Keratinocyte (primary cell): ENCODE data around the gene VWC2. TPM values are rescaled to one million over a fixed set of nuclear protein-coding genes. Genes with fewer than 3 reads are reported as not detected.

Source experiments
- DNase-seq: peaks from one replicate; pipeline ENCODE4 v3.0.0-alpha.2; 2011; ENCODE audit warnings: low read depth, missing footprints, low spot score
- FAIRE-seq: peaks from 2 replicates; lab custom pipeline; 2011; peaks lifted over from hg19 to GRCh38; lab: Jason Lieb, UNC
- H2AFZ ChIP-seq: 2 replicates; pipeline ENCODE4 v1.6.0; 2012; ENCODE audit warnings: low read length, control low read depth, inconsistent platforms; ENCODE audit not compliant: control insufficient read depth
- H3K27ac ChIP-seq: 2 replicates; pipeline ENCODE4 v1.5.1; 2011; ENCODE audit warnings: low read length; ENCODE audit not compliant: control insufficient read depth, insufficient read depth
- H3K27me3 ChIP-seq: 3 replicates; pipeline ENCODE4 v1.6.0; 2011; ENCODE audit warnings: low read length; ENCODE audit not compliant: control insufficient read depth, insufficient read depth; ENCODE audit errors: extremely low read depth
- H3K36me3 ChIP-seq, 2 experiments: 2 replicates in 1 of 2; 3 replicates in 1 of 2; pipeline ENCODE4 v1.5.1; 2011; ENCODE audit warnings: low read length in 2 of 2, mild to moderate bottlenecking in 1 of 2; ENCODE audit not compliant: control insufficient read depth in 2 of 2, insufficient read depth in 2 of 2; ENCODE audit errors: extremely low read depth in 1 of 2
- H3K4me1 ChIP-seq: 3 replicates; pipeline ENCODE4 v1.5.1; 2011; ENCODE audit warnings: low read length; ENCODE audit not compliant: control insufficient read depth, insufficient read depth; ENCODE audit errors: extremely low read depth
- H3K4me2 ChIP-seq: 3 replicates; pipeline ENCODE4 v1.6.0; 2011; ENCODE audit warnings: low read depth, low read length; ENCODE audit not compliant: control insufficient read depth, insufficient read depth; ENCODE audit errors: extremely low read depth
- H3K4me3 ChIP-seq, 3 experiments: fragments of 200-600 bp in 1 of 3; sonication (generic) in 1 of 3; 2 replicates in 2 of 3; 3 replicates in 1 of 3; pipeline ENCODE4 v1.5.1; 2011 to 2016; ENCODE audit warnings: low read length in 3 of 3, mild to moderate bottlenecking in 3 of 3, control low read depth in 2 of 3, inconsistent platforms in 1 of 3, low read depth in 1 of 3, mixed read lengths in 1 of 3, mixed run types in 1 of 3, moderate library complexity in 1 of 3; ENCODE audit not compliant: control insufficient read depth in 2 of 3, insufficient read depth in 2 of 3; ENCODE audit errors: extremely low read depth in 1 of 3
- H3K79me2 ChIP-seq: 2 replicates; pipeline ENCODE4 v1.6.0; 2012; ENCODE audit warnings: low read length; ENCODE audit not compliant: control insufficient read depth, insufficient read depth
- H3K9ac ChIP-seq: 3 replicates; pipeline ENCODE4 v1.6.0; 2011; ENCODE audit warnings: low read length; ENCODE audit not compliant: control insufficient read depth, insufficient read depth; ENCODE audit errors: extremely low read depth
- H3K9me1 ChIP-seq: 3 replicates; pipeline ENCODE4 v1.6.0; 2011; ENCODE audit warnings: low read length; ENCODE audit not compliant: control insufficient read depth, insufficient read depth; ENCODE audit errors: extremely low read depth
- H3K9me3 ChIP-seq: 2 replicates; pipeline ENCODE4 v1.5.1; 2012; ENCODE audit warnings: low read depth, low read length; ENCODE audit not compliant: control insufficient read depth
- H4K20me1 ChIP-seq: 3 replicates; pipeline ENCODE4 v1.6.0; 2011; ENCODE audit warnings: low read length; ENCODE audit not compliant: control insufficient read depth, insufficient read depth; ENCODE audit errors: extremely low read depth
- CTCF ChIP-seq, 3 experiments: IDR thresholded peaks in 1 of 3; conservative IDR thresholded peaks in 1 of 3; optimal IDR thresholded peaks in 1 of 3; 2 replicates in 2 of 3; 3 replicates in 1 of 3; pipeline versions ENCODE3 to v1.5.1; 2011; ENCODE audit warnings: low read length in 3 of 3, mild to moderate bottlenecking in 3 of 3, moderate library complexity in 2 of 3, control low read depth in 1 of 3, inconsistent platforms in 1 of 3; ENCODE audit not compliant: insufficient read depth in 2 of 3; ENCODE audit errors: extremely low read depth in 1 of 3
- EZH2 ChIP-seq: IDR thresholded peaks from one replicate; pipeline ENCODE4 v1.6.1; 2012; ENCODE audit warnings: inconsistent platforms, mild to moderate bottlenecking, low read length, moderate library complexity
- dilution Hi-C: fragments of 300-500 bp; cut with MboI; formaldehyde crosslinking; loops from one replicate; pipeline ENCODE4 v1.7.0; 2020; ENCODE audit warnings: low sequenced_read_pairs; ENCODE audit not compliant: extremely low pct_ligation_motif_present
- polyA plus RNA-seq, 5 experiments: library from polyadenylated mRNA; depleted of rRNA in 3 of 5; stranded (reverse) in 3 of 5; stranded (forward) in 1 of 5; unstranded in 1 of 5; fragments of >200 nt; gene quantifications; 1 replicate in 1 of 5; 2 replicates in 3 of 5; 3 replicates in 1 of 5; pipeline versions ENCODE4 v1.2.1 to v1.2.3, GENCODE V29; 2011 to 2012; ENCODE audit warnings: missing spikeins in 2 of 5, low read depth in 1 of 5, low replicate concordance in 1 of 5

VWC2 gene
- polyA plus RNA-seq, 1 donor (not counting 4 experiments of a cell fraction or from before 2014, with no cell fraction given), result not detected

GRCh38 chr7:49892481-49892880 is 119.0 kb downstream of the VWC2 start:
- FAIRE-seq, result no peak
- dilution Hi-C loops, result no loop called here
- Histone ChIP-seq H3K36me3 (no peaks in the 10 kb centered on the region), H3K79me2 (no peaks in the 10 kb centered on the region), H4K20me1 (no peaks in the 10 kb centered on the region), H3K4me2 (no peak overlapping the region), H3K4me3 (no peak overlapping the region), H3K4me1 (no peaks in the 10 kb centered on the region), H3K27ac (no peak overlapping the region), H3K9me1 (no peaks in the 10 kb centered on the region), H3K9ac (no peak overlapping the region), H3K9me3 (no peaks in the 10 kb centered on the region), H2AFZ (no peak overlapping the region), H3K27me3 (no peaks in the 10 kb centered on the region)
- TF ChIP-seq EZH2 (no peak), CTCF (optimal IDR thresholded peaks at IDR 0.05 in 1 of 3, IDR thresholded peaks at IDR 0.05 in 1 of 3, conservative IDR thresholded peaks at IDR 0.05 in 1 of 3; ENCODE audit: extremely low read depth in 1 of 3, insufficient read depth in 2 of 3, low read length in 3 of 3) (no peak)
- DNase-seq, result no peak

- dilution Hi-C loops, result no loop called here
- H3K4me1 ChIP-seq, result no peaks in the 10 kb centered on the region
- H2AFZ ChIP-seq, result no peak overlapping the region
- H3K27me3 ChIP-seq, result no peaks in the 10 kb centered on the region
- H3K9me1 ChIP-seq, result no peaks in the 10 kb centered on the region
- H3K27ac ChIP-seq, result no peak overlapping the region
- H3K36me3 ChIP-seq, result no peaks in the 10 kb centered on the region
- H3K9ac ChIP-seq, result no peak overlapping the region
- TF ChIP-seq EZH2, result no peak
- TF ChIP-seq CTCF (optimal IDR thresholded peaks at IDR 0.05 in 1 of 3, IDR thresholded peaks at IDR 0.05 in 1 of 3, conservative IDR thresholded peaks at IDR 0.05 in 1 of 3; ENCODE audit: extremely low read depth in 1 of 3, insufficient read depth in 2 of 3, low read length in 3 of 3), result no peak
- no peak overlapping the region for H3K4me2 ChIP-seq
- DNase-seq, result no peak
- H4K20me1 ChIP-seq, result no peaks in the 10 kb centered on the region
- H3K4me3 ChIP-seq, result no peak overlapping the region
- FAIRE-seq, result no peak
- H3K79me2 ChIP-seq, result no peaks in the 10 kb centered on the region
- H3K9me3 ChIP-seq, result no peaks in the 10 kb centered on the region
Measured at GRCh38 chr7:49893131-49893530, 119.7 kb downstream of the VWC2 start.
